Measurements from ENCODE around the gene CBX3.

DNA sequence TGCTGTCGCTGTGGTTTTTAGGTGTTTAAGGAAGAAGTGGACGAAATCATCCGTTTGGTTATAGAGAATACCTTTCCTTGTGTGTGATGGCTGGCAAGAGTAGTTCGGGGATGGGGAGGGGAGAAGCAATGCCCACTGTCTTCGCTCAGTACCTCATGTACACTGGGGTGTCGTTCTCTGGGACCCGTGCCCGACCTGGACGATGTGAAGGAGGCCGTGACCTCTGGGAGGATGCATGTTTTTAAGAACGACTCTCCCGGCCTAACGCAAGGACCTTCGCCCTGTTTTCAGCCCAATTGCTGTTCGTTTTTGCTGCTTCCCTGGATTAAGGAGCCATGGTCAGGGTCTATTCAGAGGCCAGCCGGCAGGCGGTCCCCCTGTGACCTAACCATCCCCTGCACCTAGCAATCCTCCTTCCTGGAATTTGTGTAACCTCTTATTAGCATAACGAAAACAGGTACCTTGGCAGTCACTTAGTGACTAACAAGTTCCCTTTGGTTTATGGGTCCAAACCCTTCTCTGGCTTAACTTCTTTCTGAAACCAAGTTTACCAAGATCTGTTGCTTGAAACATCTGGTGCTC, 48.2 kb upstream of the CBX3 start:
- TF ChIP-seq, protein P1, sequence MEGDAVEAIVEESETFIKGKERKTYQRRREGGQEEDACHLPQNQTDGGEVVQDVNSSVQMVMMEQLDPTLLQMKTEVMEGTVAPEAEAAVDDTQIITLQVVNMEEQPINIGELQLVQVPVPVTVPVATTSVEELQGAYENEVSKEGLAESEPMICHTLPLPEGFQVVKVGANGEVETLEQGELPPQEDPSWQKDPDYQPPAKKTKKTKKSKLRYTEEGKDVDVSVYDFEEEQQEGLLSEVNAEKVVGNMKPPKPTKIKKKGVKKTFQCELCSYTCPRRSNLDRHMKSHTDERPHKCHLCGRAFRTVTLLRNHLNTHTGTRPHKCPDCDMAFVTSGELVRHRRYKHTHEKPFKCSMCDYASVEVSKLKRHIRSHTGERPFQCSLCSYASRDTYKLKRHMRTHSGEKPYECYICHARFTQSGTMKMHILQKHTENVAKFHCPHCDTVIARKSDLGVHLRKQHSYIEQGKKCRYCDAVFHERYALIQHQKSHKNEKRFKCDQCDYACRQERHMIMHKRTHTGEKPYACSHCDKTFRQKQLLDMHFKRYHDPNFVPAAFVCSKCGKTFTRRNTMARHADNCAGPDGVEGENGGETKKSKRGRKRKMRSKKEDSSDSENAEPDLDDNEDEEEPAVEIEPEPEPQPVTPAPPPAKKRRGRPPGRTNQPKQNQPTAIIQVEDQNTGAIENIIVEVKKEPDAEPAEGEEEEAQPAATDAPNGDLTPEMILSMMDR (IDR thresholded peaks at IDR 0.05): no peak
- TF ChIP-seq POLR2A (IDR thresholded peaks at IDR 0.05; ENCODE audit: low read depth): no peak
- TF ChIP-seq EP300 (IDR thresholded peaks at IDR 0.05): no peak
- no peak for TF ChIP-seq POLR2AphosphoS5 (IDR thresholded peaks at IDR 0.05)

All from esophagus muscularis mucosa (tissue), 4 donors.